GM19099 (cell line): ENCODE data around the gene IGF1R.

Experiments used
- POLR2A ChIP-seq: IDR thresholded peaks from 3 replicates; pipeline ENCODE4 v1.6.1; 2011; ENCODE audit warnings: low read depth; ENCODE audit not compliant: insufficient read length; ENCODE audit errors: extremely low read depth

The IGF1R gene

GRCh38 chr15:98787194-98787593, 138.9 kb downstream of the IGF1R start:
- TF ChIP-seq POLR2A = no peak

- no peak for TF ChIP-seq POLR2A
These were observed 139.8 kb downstream of the IGF1R start for GRCh38 chr15:98787936-98788757.

- TF ChIP-seq POLR2A = no peak
These were observed 140.7 kb downstream of the IGF1R start for GRCh38 chr15:98789020-98789419.

- no peak for TF ChIP-seq POLR2A
These were observed 141.9 kb downstream of the IGF1R start for GRCh38 chr15:98790270-98790669.

GRCh38 chr15:98791046-98791701, 142.8 kb downstream of the IGF1R start:
- no peak for TF ChIP-seq POLR2A

- TF ChIP-seq POLR2A = no peak
These were observed 143.8 kb downstream of the IGF1R start for GRCh38 chr15:98792117-98792516.

GRCh38 chr15:98794211-98794610, 145.9 kb downstream of the IGF1R start:
- no peak for TF ChIP-seq POLR2A

GRCh38 chr15:98794748-98795147, 146.4 kb downstream of the IGF1R start:
- no peak for TF ChIP-seq POLR2A

- TF ChIP-seq POLR2A = no peak
These were observed 147.6 kb downstream of the IGF1R start for GRCh38 chr15:98795980-98796379.

- TF ChIP-seq POLR2A = no peak
These were observed 148.5 kb downstream of the IGF1R start for GRCh38 chr15:98796685-98797357.

GRCh38 chr15:98798375-98798893, 150.1 kb downstream of the IGF1R start:
- no peak for TF ChIP-seq POLR2A

GRCh38 chr15:98799461-98800390, 151.4 kb downstream of the IGF1R start:
- TF ChIP-seq POLR2A = no peak

GRCh38 chr15:98800437-98801233, 152.3 kb downstream of the IGF1R start:
- TF ChIP-seq POLR2A = no peak

- TF ChIP-seq POLR2A = no peak
These were observed 152.9 kb downstream of the IGF1R start for GRCh38 chr15:98801234-98801561.
